Stimulated activated CD4-positive, alpha-beta T cell treated with anti-CD3 and anti-CD28 coated beads, Interleukin-2, amount 100 ng/mL, for 4 hours (primary cell): Measurements from ENCODE around the gene MAP3K14.
"Not testable (repeated sequence)": the region's sequence is repeated elsewhere in the genome, so short reads cannot be mapped to it uniquely, and the experiment has no call there.

Source experiments
- DNase-seq: peaks from one replicate; pipeline ENCODE4 v3.0.0-alpha.2; 2020; ENCODE audit warnings: low read depth

The MAP3K14 gene

GRCh38 chr17:45316434-45317110, at the start of gene MAP3K14:
Gene MAP3K14, minus strand, starts transcription at chr17:45317020. Its CDS starts 26,275 bp downstream, at chr17:45290745.
- peak; percentile 39 for DNase-seq

GRCh38 chr17:45366049-45366448, 49.2 kb upstream of the MAP3K14 start:
- DNase-seq: no peak

- no peak for DNase-seq
Observed at GRCh38 chr17:45364531-45365390, 47.9 kb upstream of the MAP3K14 start.

GRCh38 chr17:45363498-45363897, 46.7 kb upstream of the MAP3K14 start:
- DNase-seq: no peak

- no peak for DNase-seq
Observed at GRCh38 chr17:45361976-45362375, 45.2 kb upstream of the MAP3K14 start.

GRCh38 chr17:45361451-45361850, 44.6 kb upstream of the MAP3K14 start:
- no peak for DNase-seq

- DNase-seq: no peak
Observed at GRCh38 chr17:45357364-45357997, 40.7 kb upstream of the MAP3K14 start.

- no peak for DNase-seq
Observed at GRCh38 chr17:45355087-45355486, 38.3 kb upstream of the MAP3K14 start.

- DNase-seq: peak; percentile 36
Observed at GRCh38 chr17:45353043-45353442, 36.2 kb upstream of the MAP3K14 start.

GRCh38 chr17:45351831-45352230, 35.0 kb upstream of the MAP3K14 start:
- DNase-seq: no peak

GRCh38 chr17:45347444-45347843, 30.6 kb upstream of the MAP3K14 start:
- DNase-seq: no peak

- DNase-seq: no peak
Observed at GRCh38 chr17:45346216-45347015, 29.6 kb upstream of the MAP3K14 start.

- no peak for DNase-seq
Observed at GRCh38 chr17:45345554-45346215, 28.9 kb upstream of the MAP3K14 start.

- no peak for DNase-seq
Observed at GRCh38 chr17:45345246-45345553, 28.4 kb upstream of the MAP3K14 start.

GRCh38 chr17:45343967-45344664, 27.3 kb upstream of the MAP3K14 start:
- not testable (repeated sequence) for DNase-seq

- DNase-seq: no peak
Observed at GRCh38 chr17:45342871-45343526, 26.2 kb upstream of the MAP3K14 start.

GRCh38 chr17:45342306-45342705, 25.5 kb upstream of the MAP3K14 start:
- DNase-seq: no peak

- no peak for DNase-seq
Observed at GRCh38 chr17:45341533-45342158, 24.8 kb upstream of the MAP3K14 start.

GRCh38 chr17:45339646-45340605, 23.1 kb upstream of the MAP3K14 start:
- no peak for DNase-seq
